ENCODE measurements around the gene ELOVL2. TPM values are rescaled to one million over a fixed set of nuclear protein-coding genes. Genes with fewer than 3 reads are reported as not detected.
A peak's percentile ranks its signal among the peaks of the same experiment; 100 is the strongest.

ELOVL2 gene
- polyA plus RNA-seq, 3 donors = not detected

DNA sequence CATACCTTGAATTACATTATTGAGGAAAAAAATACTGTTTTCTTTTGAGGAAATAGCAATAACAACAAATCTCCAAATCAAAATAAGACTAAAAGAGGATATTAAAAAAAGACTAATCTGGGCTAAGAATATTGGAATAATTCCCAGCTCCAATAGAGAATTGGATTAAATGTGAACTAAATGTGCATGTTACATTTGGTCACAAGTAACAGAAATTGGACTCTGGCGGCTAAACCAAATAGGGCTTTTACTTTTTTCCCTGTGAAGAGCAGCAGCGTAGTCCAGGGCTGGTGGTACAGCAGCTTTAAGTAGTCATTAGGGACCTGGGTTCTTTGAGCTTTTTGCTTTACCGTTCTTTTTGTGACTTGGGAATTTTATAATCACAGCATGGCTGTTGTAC is 71.9 kb downstream of the ELOVL2 start:
- WGBS (ENCODE audit: insufficient coverage) = 87% methylated on average over 2 of the region's 3 CpGs
- intact Hi-C loops (cut with micrococcal nuclease) = no loop called here
- peaks cover 0 to 4% (median 0%) of the 10 kb centered on the region in 3 donors for H3K27me3 Mint-ChIP-seq (ENCODE audit: low read depth in 3 of 3)
- Histone ChIP-seq H3K36me3 (replicated peaks in 1 of 2; ENCODE audit: control insufficient read depth in 1 of 2, insufficient read depth in 2 of 2, low read length in 2 of 2) (no peaks in the 10 kb centered on the region), H3K4me1 (ENCODE audit: control insufficient read depth in 1 of 2, insufficient read depth in 2 of 2, low read length in 2 of 2) (no peaks in the 10 kb centered on the region), H3K9me3 (replicated peaks in 1 of 2; ENCODE audit: control insufficient read depth in 1 of 2, insufficient read depth in 1 of 2, low read length in 2 of 2) (no peaks in the 10 kb centered on the region), H3K9ac (ENCODE audit: insufficient read depth, low read length, poor library complexity, severe bottlenecking) (no peak overlapping the region), H3K27me3 (ENCODE audit: control insufficient read depth in 2 of 2, insufficient read depth in 2 of 2, low read length in 2 of 2) (no peaks in the 10 kb centered on the region), H3K4me2 (replicated peaks; ENCODE audit: extremely low read depth, low read length, poor library complexity, severe bottlenecking) (no peak overlapping the region), H3K27ac (ENCODE audit: low read depth in 1 of 2, low read length in 2 of 2) (no peak overlapping the region), H4K20me1 (ENCODE audit: insufficient read depth, low read length) (no peaks in the 10 kb centered on the region), H3K79me2 (ENCODE audit: insufficient read depth, low read length) (no peaks in the 10 kb centered on the region), H3K4me3 (replicated peaks in 1 of 3; ENCODE audit: low read depth in 2 of 3, low read length in 3 of 3) (no peak overlapping the region), H2AFZ (ENCODE audit: insufficient read depth, low read depth, low read length, poor library complexity, severe bottlenecking) (no peak overlapping the region)
- peaks cover under 1 to 6% (median 4%) of the 10 kb centered on the region in 7 donors for H3K9me3 Mint-ChIP-seq
- no peaks in the 10 kb centered on the region for H3K36me3 Mint-ChIP-seq
- TF ChIP-seq CTCF (IDR thresholded peaks at IDR 0.05) = no peak
- H3K4me1 Mint-ChIP-seq = no peaks in the 10 kb centered on the region
- H3K4me3 Mint-ChIP-seq = no peak overlapping the region
- no peak overlapping the region for H3K27ac Mint-ChIP-seq
- DNase-seq = no peak

GRCh38 chr6:10970731-10971130 is 73.4 kb downstream of the ELOVL2 start:
- H4K20me1 ChIP-seq (ENCODE audit: insufficient read depth, low read length) = no peaks in the 10 kb centered on the region
- Mint-ChIP-seq H3K27ac (peak overlapping the region in 1 of 7 donors; percentile 60), H3K27me3 (ENCODE audit: low read depth in 3 of 3) (peaks cover 0 to 1% (median 0%) of the 10 kb centered on the region in 3 donors), H3K36me3 (no peaks in the 10 kb centered on the region), H3K4me1 (no peaks in the 10 kb centered on the region), H3K4me3 (no peak overlapping the region), H3K9me3 (peaks cover 7 to 13% (median 12%) of the 10 kb centered on the region in 7 donors)
- H3K27ac ChIP-seq (ENCODE audit: low read depth in 1 of 2, low read length in 2 of 2) = no peak overlapping the region
- H3K4me1 ChIP-seq (ENCODE audit: control insufficient read depth in 1 of 2, insufficient read depth in 2 of 2, low read length in 2 of 2) = no peaks in the 10 kb centered on the region
- H3K9me3 ChIP-seq (replicated peaks in 1 of 2; ENCODE audit: control insufficient read depth in 1 of 2, insufficient read depth in 1 of 2, low read length in 2 of 2) = peaks cover 3 to 9% of the 10 kb centered on the region in 2 donors
- DNase-seq = no peak
- H3K79me2 ChIP-seq (ENCODE audit: insufficient read depth, low read length) = no peaks in the 10 kb centered on the region
- 95% methylated on average over 3 of the region's 3 CpGs for WGBS (ENCODE audit: insufficient coverage)
- H2AFZ ChIP-seq (ENCODE audit: insufficient read depth, low read depth, low read length, poor library complexity, severe bottlenecking) = no peak overlapping the region
- H3K4me2 ChIP-seq (replicated peaks; ENCODE audit: extremely low read depth, low read length, poor library complexity, severe bottlenecking) = no peak overlapping the region
- H3K9ac ChIP-seq (ENCODE audit: insufficient read depth, low read length, poor library complexity, severe bottlenecking) = no peak overlapping the region
- no peaks in the 10 kb centered on the region for H3K27me3 ChIP-seq (ENCODE audit: control insufficient read depth in 2 of 2, insufficient read depth in 2 of 2, low read length in 2 of 2)
- H3K36me3 ChIP-seq (replicated peaks in 1 of 2; ENCODE audit: control insufficient read depth in 1 of 2, insufficient read depth in 2 of 2, low read length in 2 of 2) = no peaks in the 10 kb centered on the region
- no peak for TF ChIP-seq CTCF (IDR thresholded peaks at IDR 0.05)
- H3K4me3 ChIP-seq (replicated peaks in 1 of 3; ENCODE audit: low read depth in 2 of 3, low read length in 3 of 3) = no peak overlapping the region
- intact Hi-C loops (cut with micrococcal nuclease) = no loop called here
